ENCODE results near the gene ADAM20.

ADAM20 gene

DNA sequence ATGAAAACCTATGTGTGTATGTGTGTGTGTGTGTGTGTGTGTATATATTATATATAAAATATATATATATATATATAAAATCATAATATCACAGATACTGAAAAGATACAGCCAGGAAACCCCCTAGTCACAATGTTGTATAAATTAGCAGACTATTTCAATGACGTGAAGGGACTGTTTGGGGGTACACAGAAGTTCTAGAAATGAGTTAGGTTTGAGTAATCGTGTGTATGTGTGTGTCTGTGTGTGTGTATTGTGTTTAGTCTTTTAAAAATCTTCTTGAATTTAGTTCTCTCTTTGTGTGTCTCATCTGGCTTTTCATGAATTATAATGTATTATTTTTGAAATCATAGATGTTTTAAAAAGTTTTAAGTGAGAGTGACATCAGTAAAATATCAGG lies 61.0 kb downstream of the ADAM20 start:
- DNase-seq (ENCODE audit: low read depth) = no peak

More for the DNA sequence above, 61.0 kb downstream of the ADAM20 start:
- H3K4me3 ChIP-seq (ENCODE audit: low read depth, low read length) = no peak overlapping the region

Measured in skeletal muscle cell (primary cell).